ENCODE results near the gene KMT2D.

KMT2D gene

GRCh38 chr12:49058366-49059044 is 2.1 kb downstream of the KMT2D start:
- Histone ChIP-seq H3K27me3 (ENCODE audit: insufficient read depth, low read depth, severe bottlenecking) (no peaks in the 10 kb centered on the region), H3K4me3 (ENCODE audit: low read depth, low read length) (peak overlapping the region; percentile 93), H3K27ac (peak overlapping the region; percentile 100), H3K9me3 (ENCODE audit: severe bottlenecking) (no peaks in the 10 kb centered on the region), H3K36me3 (peaks cover 48% of the 10 kb centered on the region)
- TF ChIP-seq CTCF (IDR thresholded peaks at IDR 0.05; ENCODE audit: low read depth, low read length), result no peak
- peak; percentile 69 for DNase-seq

- Histone ChIP-seq H3K27me3 (ENCODE audit: insufficient read depth, low read depth, severe bottlenecking) (no peaks in the 10 kb centered on the region), H3K4me3 (ENCODE audit: low read depth, low read length) (peak overlapping the region; percentile 93), H3K27ac (peak overlapping the region; percentile 100), H3K9me3 (ENCODE audit: severe bottlenecking) (no peaks in the 10 kb centered on the region), H3K36me3 (peaks cover 54% of the 10 kb centered on the region)
- DNase-seq, result no peak
- TF ChIP-seq CTCF (IDR thresholded peaks at IDR 0.05; ENCODE audit: low read depth, low read length), result no peak
These were observed 2.7 kb downstream of the KMT2D start for GRCh38 chr12:49057888-49058287.

- peak; percentile 36 for DNase-seq
- no peak for TF ChIP-seq CTCF (IDR thresholded peaks at IDR 0.05; ENCODE audit: low read depth, low read length)
- Histone ChIP-seq H3K36me3 (peaks cover 71% of the 10 kb centered on the region), H3K27me3 (ENCODE audit: insufficient read depth, low read depth, severe bottlenecking) (no peaks in the 10 kb centered on the region), H3K9me3 (ENCODE audit: severe bottlenecking) (no peaks in the 10 kb centered on the region), H3K27ac (no peak overlapping the region), H3K4me3 (ENCODE audit: low read depth, low read length) (no peak overlapping the region)
These were observed 4.4 kb downstream of the KMT2D start for GRCh38 chr12:49055978-49056754.

- no peak overlapping the region for H3K4me3 ChIP-seq (ENCODE audit: low read depth, low read length)
- no peak for TF ChIP-seq CTCF (IDR thresholded peaks at IDR 0.05; ENCODE audit: low read depth, low read length)
- no peak for DNase-seq
- no peaks in the 10 kb centered on the region for H3K9me3 ChIP-seq (ENCODE audit: severe bottlenecking)
- H3K36me3 ChIP-seq, result peaks cover 77% of the 10 kb centered on the region
- no peaks in the 10 kb centered on the region for H3K27me3 ChIP-seq (ENCODE audit: insufficient read depth, low read depth, severe bottlenecking)
- no peak overlapping the region for H3K27ac ChIP-seq
These were observed 5.5 kb downstream of the KMT2D start for GRCh38 chr12:49055092-49055491.

- no peak for DNase-seq
These were observed 6.1 kb downstream of the KMT2D start for GRCh38 chr12:49054524-49054923.

More at GRCh38 chr12:49054524-49054923, 6.1 kb downstream of the KMT2D start:
- Histone ChIP-seq H3K27ac (no peak overlapping the region), H3K27me3 (ENCODE audit: insufficient read depth, low read depth, severe bottlenecking) (no peaks in the 10 kb centered on the region), H3K36me3 (peaks cover 81% of the 10 kb centered on the region), H3K9me3 (ENCODE audit: severe bottlenecking) (no peaks in the 10 kb centered on the region), H3K4me3 (ENCODE audit: low read depth, low read length) (no peak overlapping the region)
- no peak for TF ChIP-seq CTCF (IDR thresholded peaks at IDR 0.05; ENCODE audit: low read depth, low read length)

All from WERI-Rb-1 (cell line).